HG03469 (cell line): Measurements from ENCODE around the gene ATP2A2.
A peak's percentile ranks its signal among the peaks of the same experiment; 100 is the strongest.

Experiments
- ATAC-seq: cut with Tn5 transposase; IDR thresholded peaks from one replicate; pipeline ENCODE4 v1.9.1; 2021; ENCODE audit warnings: mild to moderate bottlenecking, moderate library complexity, moderate number of reproducible peaks; ENCODE audit not compliant: unreplicated experiment

ATP2A2 gene

DNA sequence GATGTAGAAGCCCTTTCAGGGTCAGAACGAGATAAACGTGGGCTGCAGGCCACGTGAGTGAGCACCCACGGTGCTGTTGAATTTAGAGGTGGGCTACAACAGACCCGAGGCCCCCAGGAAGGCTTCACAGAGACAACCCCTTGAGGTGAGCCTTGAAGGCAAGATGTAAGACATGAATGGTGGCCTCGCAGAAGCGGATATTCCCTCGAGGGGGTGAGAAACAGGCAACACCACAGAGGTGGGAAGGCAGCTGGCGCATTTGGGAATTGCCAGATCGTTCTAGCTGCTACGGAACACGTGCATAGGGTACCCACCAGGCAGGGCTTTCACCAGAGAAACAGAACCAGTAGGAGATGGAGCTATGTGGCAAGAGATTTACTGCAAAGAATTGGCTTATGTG is 22.6 kb upstream of the ATP2A2 start:
- ATAC-seq, result no peak

DNA sequence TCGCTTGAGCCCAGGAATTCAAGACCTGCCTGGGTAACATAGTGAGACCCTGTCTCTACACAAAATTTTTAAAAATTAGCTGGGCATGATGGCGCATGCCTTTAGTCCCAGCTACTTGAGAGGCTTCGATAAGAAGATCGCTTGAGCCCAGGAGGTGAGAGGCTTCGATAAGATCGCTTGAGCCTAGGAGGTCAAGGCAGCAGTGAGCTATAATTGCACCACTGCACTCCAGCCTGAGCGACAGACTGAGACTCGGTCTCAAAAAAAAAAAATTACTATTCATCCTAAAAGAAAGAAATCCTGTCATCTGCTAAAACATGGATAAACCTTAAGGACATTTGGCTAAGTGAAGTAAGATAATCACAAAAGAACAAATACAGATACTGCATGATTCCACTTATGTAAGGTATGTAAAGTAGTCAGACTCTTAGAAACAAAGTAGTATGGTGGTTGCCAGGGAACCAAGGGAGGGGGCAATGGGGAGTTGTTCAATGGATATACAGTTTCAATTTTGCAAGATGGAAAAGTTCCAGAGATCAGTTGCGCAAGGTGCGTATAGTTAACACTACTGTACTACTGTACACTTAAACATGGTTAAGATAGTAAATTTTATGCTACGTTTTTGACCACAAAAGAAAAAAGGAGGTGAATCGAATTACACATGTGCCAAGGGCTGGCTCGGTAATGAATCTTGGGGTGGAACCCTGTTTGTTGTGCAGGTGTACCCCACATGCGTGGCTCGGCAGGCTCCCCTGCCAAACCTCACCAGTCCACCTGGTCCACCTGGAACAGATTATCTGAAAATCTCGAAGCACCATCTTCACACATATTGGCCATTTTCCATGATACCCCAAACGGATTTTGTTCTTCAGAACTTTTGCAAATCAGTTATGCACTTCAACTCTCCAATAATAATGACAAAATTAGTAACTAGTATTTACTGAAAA is 18.3 kb upstream of the ATP2A2 start:
- ATAC-seq, result no peak

DNA sequence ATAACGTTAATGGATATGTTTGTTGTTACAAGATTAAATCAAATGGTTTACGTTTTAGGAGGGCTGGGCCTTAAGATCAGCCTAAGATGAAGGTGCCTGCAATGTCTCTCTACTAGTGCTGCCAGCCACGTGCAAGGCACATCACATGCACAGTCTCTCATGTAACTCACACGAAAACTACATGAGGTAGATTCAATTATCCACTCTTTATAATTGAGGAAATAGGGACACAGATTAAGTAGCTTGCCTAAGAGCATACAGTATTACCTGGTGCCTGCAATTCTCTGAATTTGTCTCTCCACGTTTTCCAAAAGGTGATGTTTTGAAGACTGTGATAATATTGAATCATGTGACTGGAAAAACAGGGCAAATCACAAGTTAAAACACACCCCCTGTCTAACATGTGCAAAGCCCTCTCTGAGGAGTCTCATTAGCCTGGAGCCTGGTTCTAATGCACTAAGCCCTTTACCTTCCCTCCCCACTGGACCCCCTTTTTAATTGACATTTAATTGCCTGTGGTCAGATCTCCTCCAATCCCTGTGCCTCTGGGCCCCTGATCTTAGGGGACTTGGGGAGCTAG is 14.6 kb upstream of the ATP2A2 start:
- ATAC-seq, result no peak

DNA sequence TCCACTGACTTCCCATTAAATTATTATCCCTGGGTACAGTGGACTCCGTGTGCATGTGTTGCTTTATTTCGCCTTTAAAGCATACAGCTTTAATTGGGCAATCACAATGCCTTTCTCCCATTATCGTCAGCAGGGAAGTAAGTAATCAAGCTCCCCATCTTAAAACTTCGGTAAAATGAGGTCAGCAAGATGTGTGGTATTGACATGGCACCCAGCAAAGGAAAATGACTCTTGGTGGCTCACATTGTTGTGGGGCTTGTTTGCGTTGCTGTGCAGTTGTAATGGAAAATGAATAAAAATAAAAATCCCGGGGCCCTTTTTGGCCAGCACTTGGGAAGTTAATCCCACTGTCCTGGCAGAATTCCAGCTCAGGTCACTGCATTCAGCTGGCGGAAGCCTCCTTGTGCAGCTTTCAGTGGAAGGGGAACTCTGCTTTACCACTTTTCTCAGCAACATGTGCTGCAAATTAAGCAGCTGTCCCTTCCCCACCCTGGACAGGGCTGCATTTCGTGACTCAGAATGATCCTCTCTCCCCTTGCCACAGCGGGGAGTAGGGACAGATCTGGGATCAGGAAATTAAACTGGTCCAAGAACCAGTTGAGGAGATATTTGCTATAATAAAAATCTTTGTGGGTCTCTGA is 13.9 kb upstream of the ATP2A2 start:
- ATAC-seq, result no peak

DNA sequence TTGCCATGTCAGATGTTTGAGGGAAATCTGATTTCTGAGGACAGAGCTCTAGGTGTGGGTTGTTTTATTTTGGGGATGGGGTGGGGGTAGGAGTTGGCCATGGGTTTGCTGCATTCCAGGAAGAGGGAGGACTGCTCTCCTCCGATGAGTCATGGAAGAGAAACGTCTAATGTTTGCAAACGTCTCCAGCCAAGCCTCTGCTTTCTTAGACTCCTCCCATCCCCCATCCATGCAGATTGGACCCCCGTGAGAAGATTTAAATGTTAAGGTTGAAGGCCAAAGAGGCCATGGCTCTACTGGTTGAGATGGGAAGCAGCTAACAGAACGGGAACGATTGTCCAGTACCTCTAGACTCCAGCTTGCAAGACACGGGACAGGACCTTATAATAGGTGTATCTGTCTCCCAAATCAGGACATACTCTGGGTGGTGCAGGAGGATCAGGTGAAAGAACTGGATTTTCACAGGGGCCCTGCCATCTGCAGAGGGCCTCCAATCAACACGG is 11.4 kb upstream of the ATP2A2 start:
- ATAC-seq, result no peak

DNA sequence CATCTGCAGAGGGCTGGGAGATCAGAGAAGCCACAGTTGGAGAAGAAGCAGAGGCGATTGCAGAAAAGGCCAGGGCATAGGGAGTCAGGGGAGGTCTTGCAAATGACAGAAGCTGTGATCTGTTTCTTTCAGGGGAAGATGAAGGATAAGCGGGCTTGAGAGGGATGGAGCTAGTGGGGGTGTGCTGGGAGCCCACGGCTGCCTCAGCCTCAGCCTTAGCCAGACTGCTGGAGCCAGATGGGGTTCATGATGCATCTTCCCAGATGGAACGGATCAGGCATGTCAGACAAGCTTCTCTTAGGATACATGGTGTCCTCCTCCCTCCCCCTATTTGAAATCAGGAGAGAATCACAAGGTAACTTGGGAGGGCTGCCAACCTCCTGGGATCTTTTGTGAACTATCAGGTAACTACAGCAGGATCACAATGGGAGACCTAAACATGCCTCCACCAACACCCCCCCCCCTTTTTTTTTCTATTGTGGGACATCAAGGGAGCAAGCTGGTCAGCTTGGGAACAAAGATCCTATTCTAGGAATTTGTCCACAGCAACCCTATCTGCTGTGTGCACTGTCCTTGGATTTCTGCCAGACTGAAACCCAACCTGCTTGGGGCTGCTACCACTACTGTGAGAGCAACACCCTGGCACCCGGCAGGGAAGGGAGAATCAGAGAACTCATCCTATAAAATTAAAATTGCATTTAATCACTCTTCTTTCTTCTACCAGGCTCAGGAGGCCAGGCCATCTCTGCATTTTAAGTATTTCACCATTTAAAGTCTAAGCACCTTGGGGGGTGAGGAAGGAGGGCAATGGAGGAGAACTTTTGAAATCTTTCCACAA is 10.7 kb upstream of the ATP2A2 start:
- ATAC-seq, result no peak

DNA sequence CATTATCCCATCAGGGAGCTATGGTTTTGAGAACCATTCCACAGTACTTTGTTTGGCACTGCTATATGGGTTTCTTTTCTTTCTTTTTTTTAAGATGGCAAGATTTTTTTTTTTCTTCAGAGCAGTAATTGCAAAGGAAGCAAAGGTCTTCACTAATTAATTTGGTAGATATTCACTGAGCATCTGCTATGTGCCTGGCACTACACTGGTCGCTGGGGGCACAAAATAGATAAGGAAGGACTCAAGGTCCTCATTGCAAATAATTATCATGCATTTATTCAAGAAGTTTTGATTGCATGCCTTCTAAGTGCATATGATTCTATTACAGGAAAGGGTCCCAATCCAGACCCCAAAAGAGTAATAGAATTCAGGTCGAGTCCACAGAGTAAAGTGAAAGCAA is 10.0 kb upstream of the ATP2A2 start:
- no peak for ATAC-seq

DNA sequence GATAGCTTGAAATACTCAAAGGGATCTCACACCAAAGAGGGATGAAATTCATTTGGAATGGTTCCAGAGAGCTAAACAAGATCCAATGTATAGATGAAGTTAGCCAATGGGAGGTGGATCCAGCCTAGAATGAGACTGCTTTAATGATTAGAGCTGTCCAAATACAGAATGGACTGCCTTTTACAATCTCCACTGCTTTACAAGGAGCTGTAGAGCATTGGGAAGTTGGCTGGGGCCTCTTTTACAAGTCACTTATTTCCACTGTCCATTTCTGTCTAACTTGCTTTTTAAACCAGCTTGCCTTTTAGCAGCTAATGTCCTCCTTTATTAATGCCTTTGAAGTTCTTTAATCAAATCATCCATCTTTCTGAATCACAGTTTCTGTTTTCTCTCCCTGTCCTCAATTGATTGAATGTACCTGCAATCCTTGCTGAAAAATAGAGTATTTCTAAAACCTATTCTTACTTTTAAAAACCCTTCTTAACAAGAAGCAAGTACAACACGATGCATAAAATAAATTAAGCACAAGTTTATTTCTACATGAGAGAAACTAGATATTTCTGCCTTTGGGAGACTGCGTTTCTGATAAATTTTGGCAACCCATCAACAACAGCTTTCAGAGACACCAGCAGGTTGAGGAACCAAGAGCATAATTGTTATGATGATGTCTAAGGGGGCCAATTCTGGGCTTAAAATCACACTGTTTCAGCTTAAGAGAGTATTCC is 3.4 kb upstream of the ATP2A2 start:
- no peak for ATAC-seq

DNA sequence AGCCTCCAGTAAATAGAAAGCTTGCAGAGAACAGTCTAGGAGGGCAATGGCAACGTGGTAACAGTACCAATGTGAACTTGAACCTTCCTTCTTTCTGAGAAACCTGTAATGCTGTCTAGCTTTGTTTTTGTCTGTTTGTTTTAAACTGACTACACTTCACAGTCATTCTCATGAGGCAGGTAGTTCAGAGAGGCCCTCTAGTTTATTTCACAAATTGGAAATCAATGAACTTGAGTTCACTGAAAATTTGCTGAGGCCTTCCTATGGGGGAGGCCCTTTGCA is 2.9 kb upstream of the ATP2A2 start:
- no peak for ATAC-seq

DNA sequence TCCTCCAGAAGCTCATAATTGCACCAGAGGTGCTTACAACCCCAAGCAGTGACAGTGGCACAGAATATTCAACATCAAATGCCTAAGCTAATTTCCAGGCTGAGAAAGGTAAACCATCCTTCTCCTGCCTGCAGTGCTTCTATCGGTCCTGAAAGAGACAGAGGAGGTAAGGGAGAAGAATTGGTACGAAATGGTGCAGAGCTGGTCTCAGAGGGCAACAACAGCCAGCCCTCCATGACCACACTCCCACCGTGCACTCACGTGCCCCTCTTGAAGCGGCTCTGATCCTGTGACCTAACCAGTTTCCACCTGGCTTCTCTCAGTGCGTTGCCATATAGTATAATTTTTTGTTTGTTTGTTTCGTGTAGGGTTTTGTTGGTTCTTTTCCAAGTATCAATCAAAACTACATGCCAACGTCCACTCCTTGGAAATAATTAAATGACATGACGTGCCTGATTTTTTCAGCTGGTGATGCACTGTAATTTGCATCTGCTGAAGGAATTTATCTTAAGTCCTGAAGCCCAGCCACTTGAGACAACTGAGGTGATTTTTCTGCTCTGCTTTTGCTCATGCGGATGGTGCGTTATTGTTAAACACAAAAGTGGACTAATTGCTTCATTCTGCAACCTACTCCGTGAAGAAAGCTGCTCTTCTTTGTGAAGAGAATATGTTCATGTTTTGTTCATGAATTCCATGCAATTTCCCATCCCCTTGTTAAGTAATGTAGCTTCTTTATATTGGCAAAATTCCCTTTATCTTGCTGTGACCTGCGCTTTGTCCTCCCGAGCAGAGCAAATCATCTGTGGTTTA is 1.3 kb upstream of the ATP2A2 start:
- no peak for ATAC-seq

DNA sequence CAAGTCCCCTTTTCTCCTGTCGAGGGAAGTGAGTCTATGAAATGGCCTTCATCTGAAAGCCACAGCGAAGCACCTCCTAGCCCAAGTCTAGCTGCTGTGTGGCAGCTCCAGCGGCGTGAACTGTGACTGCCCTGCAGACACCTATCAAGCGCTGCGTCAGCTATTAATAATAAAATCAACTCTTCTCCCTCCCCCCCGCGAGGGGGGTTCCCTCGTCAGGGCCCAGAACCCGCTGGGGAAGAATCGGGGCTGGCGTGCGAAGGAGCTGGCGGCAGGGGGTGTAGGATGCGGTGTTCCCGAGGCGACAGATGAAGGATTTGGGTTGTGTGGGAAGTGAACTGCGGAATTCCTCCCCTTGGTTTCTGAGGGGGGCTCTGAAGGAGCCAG is 662 bp upstream of the ATP2A2 start:
- peak; percentile 10 for ATAC-seq

DNA sequence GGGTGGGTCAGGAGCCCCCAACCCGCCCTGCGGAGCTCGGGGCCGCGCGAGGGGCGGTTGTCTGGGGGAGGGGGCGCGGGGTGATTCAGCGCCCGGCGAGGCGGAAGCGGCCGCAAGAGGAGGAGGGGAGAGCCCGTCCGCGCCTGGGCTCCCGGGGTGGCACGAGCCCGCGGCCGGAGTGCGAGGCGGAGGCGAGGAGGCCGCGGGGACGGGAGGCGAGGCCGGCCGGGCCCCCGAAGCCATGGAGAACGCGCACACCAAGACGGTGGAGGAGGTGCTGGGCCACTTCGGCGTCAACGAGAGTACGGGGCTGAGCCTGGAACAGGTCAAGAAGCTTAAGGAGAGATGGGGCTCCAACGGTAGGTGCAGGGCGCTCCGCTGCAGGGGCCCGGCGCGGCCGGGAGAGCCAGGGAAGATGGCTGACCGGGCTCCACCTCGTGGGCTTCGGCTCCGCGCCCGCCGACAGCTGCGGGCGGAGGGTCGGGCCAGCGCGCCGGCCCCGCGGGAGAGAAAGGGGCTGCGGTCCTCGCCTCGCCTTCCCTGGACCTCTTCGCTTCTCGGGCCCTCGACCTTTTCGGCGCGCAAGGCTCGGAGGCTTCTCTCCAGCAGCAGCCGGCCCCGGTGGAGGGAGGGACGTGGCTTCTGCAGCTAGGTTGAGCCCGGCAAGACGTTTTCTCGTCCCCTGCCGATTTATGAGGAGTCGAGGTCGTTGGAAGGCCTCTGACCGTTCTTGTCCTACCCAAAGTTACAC is 677 bp downstream of the ATP2A2 start:
- ATAC-seq, result peak; percentile 8

DNA sequence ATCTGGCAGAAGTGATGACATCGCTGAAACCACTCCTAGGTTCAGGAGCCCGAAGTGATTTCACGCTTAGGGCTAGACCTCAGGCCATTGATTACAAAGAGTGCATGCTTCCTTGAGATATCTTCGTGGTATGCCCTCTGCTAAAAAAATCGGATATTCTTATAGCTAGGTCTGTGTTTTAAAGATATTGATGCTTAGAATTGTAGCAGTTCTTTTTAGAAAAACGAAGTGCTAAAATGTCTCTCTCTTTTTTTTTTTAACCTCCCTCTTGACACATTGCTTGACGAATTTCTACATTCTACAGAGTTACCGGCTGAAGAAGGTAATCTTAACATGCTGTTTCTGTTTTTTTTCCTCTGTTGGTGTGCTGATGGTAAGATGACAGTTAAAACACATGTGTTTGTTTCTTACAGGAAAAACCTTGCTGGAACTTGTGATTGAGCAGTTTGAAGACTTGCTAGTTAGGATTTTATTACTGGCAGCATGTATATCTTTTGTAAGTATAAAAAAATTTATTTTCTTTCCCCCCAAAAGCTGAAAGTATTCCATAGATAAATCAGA is 1.3 kb downstream of the ATP2A2 start:
- no peak for ATAC-seq

DNA sequence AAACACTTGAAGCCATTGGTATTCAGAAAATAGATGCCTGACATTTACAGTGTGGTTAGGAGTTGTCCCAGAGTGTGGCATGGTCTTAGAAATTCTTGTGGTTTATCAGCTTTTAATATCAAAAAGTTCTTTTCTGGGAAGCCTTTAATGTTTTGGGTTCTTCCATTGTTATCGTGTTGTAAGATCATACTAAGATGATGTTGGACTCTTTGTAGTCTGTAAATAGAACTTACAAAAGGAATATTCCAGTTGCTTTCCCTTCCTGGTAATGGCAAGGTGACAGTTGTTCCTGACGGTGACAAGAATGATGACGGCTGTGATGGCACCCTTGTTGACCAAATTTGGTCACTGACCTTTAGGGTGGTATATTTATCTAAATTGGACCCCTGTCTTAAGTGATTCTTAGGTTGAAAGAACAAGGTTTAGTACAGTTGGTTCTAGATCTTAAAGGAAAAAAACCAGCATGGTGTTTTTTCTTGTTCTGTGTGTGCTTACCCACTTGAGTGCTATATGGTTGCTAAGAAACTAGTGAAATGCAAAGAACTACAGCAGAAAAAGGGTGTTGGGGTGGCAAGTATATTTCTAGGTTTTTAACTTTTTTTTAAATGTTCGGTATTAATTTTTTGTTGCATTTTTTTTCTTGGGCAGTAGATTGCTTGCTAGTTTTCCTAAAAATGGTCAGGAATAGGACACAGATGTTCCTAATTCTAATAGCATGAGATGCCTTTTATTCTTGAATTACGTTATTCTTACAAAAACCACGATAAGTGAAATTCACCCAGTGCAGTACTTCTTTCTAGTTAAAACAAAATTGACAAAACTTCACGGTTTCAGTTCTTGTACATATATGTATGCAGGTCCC is 2.1 kb downstream of the ATP2A2 start:
- ATAC-seq, result no peak

DNA sequence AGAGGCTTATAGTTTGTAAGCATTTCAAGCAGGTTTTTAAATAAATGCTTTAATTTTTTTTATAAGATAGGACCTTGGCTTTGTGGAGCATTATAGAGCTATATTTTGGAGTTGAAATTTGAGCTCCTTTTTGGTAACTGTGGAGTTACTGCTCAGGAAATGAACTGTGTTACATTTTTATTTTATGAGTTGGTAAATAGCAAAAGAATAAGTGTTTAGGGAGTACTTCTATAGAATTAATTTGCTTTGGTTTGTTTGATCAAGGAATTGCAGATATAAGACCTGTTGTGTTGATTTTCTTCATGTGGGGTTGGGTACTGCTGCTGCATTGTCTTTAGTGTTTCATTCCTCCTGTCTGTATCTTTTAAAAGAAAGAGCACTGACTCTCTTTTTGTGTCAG is 3.5 kb downstream of the ATP2A2 start:
- ATAC-seq, result no peak

DNA sequence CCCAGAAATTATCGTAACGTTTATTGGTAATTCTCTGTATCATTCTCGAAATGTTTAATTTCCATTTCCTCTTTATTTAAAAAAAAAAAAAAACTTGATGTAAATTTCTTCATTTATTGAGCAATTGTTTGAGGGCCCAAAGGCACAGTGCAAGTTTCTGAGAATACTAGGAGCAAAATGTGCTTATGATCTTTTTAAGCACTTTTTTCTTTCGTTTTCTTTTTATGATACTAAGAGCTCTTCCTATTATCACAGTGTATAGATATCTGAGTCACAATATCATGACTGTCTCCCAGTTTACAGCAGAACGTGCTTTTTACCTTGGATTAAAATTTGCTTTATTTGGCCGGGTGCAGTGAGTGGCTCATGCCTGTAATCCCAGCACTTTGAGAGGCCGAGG is 5.6 kb downstream of the ATP2A2 start:
- no peak for ATAC-seq

DNA sequence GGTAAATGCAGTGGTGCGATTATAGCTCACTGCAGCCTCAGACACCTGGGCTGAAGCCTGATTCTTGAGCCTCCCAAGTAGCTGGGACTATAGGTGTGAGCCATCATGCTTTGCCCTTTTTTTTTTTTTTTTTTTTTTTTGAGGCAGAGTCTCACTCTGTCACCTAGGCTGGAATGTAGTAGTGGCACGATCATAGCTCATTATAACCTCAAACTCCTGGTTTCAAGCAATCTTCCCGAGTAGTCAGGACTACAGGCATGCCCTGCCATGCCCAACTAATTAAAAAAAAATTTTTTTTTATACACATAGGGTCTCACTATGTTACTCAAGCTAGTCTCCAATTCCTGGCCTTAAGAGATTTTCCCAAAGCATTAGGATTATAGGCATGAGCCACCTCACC is 6.9 kb downstream of the ATP2A2 start:
- ATAC-seq, result no peak
